Central memory CD4-positive, alpha-beta T cell (primary cell): ENCODE results near the gene DTX4.

Experiments used
- DNase-seq: peaks from one replicate; pipeline ENCODE4 v3.0.0; 2022

DTX4 gene

GRCh38 chr11:59221441-59221840, 49.5 kb downstream of the DTX4 start:
- no peak for DNase-seq

- no peak for DNase-seq
These were observed 50.6 kb downstream of the DTX4 start for GRCh38 chr11:59222464-59223060.

- DNase-seq: no peak
These were observed 51.2 kb downstream of the DTX4 start for GRCh38 chr11:59223177-59223576.

GRCh38 chr11:59223611-59224010, 51.7 kb downstream of the DTX4 start:
- no peak for DNase-seq

GRCh38 chr11:59224351-59224928, 52.5 kb downstream of the DTX4 start:
- no peak for DNase-seq

- no peak for DNase-seq
These were observed 53.1 kb downstream of the DTX4 start for GRCh38 chr11:59225017-59225416.

GRCh38 chr11:59226396-59226795, 54.5 kb downstream of the DTX4 start:
- no peak for DNase-seq

GRCh38 chr11:59240322-59240721, 68.4 kb downstream of the DTX4 start:
- no peak for DNase-seq

- no peak for DNase-seq
These were observed 71.7 kb downstream of the DTX4 start for GRCh38 chr11:59243633-59244032.

GRCh38 chr11:59247531-59248227, 75.7 kb downstream of the DTX4 start:
- peak; percentile 57 for DNase-seq

- DNase-seq: no peak
These were observed 77.6 kb downstream of the DTX4 start for GRCh38 chr11:59249535-59249934.

- no peak for DNase-seq
These were observed 81.1 kb downstream of the DTX4 start for GRCh38 chr11:59253001-59253400.

GRCh38 chr11:59254286-59254685, 82.4 kb downstream of the DTX4 start:
- DNase-seq: no peak

GRCh38 chr11:59255281-59255680, 83.3 kb downstream of the DTX4 start:
- no peak for DNase-seq
